Neural progenitor cell (in vitro differentiated cells): Measurements from ENCODE around the gene MROH2A. TPM values are rescaled to one million over a fixed set of nuclear protein-coding genes. Genes with fewer than 3 reads are reported as not detected.
A peak's percentile ranks its signal among the peaks of the same experiment; 100 is the strongest.

Source experiments
- DNase-seq: peaks from one replicate; pipeline ENCODE4 v3.0.0-alpha.2; 2016; ENCODE audit warnings: low spot score
- H2AFZ ChIP-seq: fragments of 200-600 bp; sonication (generic); replicated peaks from 2 replicates; pipeline ENCODE4 v1.6.1; 2016; ENCODE audit warnings: antibody characterized with exemption
- H3F3A ChIP-seq: fragments of 200-600 bp; sonication (generic); 2 replicates; pipeline ENCODE4 v1.6.1; 2016; ENCODE audit warnings: antibody characterized with exemption, low read depth
- H3K27ac ChIP-seq: fragments of 200-600 bp; sonication (generic); 2 replicates; pipeline ENCODE4 v1.5.1; 2016; ENCODE audit warnings: mild to moderate bottlenecking
- H3K27me3 ChIP-seq: fragments of 200-600 bp; sonication (generic); 2 replicates; pipeline ENCODE4 v1.6.1; 2016; ENCODE audit warnings: mild to moderate bottlenecking, moderate library complexity
- H3K36me3 ChIP-seq: fragments of 200-600 bp; sonication (generic); 2 replicates; pipeline ENCODE4 v1.5.1; 2016
- H3K4me1 ChIP-seq: fragments of 200-600 bp; sonication (generic); 2 replicates; pipeline ENCODE4 v1.6.1; 2016; ENCODE audit warnings: mixed run types
- H3K4me2 ChIP-seq: fragments of 200-600 bp; sonication (generic); 2 replicates; pipeline ENCODE4 v1.6.1; 2016
- H3K4me3 ChIP-seq: fragments of 200-600 bp; sonication (generic); 2 replicates; pipeline ENCODE4 v1.5.1; 2016
- H3K79me2 ChIP-seq: fragments of 200-600 bp; sonication (generic); 2 replicates; pipeline ENCODE4 v1.6.1; 2016; ENCODE audit warnings: low read depth
- H3K9ac ChIP-seq: fragments of 200-600 bp; sonication (generic); 2 replicates; pipeline ENCODE4 v1.6.1; 2016
- H3K9me3 ChIP-seq: fragments of 200-600 bp; sonication (generic); 2 replicates; pipeline ENCODE4 v1.5.1; 2016; ENCODE audit warnings: low read depth
- H4K20me1 ChIP-seq: fragments of 200-600 bp; sonication (generic); 2 replicates; pipeline ENCODE4 v1.6.1; 2016; ENCODE audit warnings: low read depth
- H3K27ac Mint-ChIP-seq: 3 replicates; pipeline ENCODE4 v1.8.0; 2021; ENCODE audit warnings: mixed read lengths
- H3K27me3 Mint-ChIP-seq: 2 replicates; pipeline ENCODE4 v1.8.0; 2022; ENCODE audit warnings: low read depth, mild to moderate bottlenecking, inconsistent platforms, moderate library complexity, mixed read lengths; ENCODE audit not compliant: insufficient read depth
- H3K36me3 Mint-ChIP-seq: 3 replicates; pipeline ENCODE4 v1.8.0; 2021; ENCODE audit warnings: mixed read lengths
- H3K4me1 Mint-ChIP-seq: 3 replicates; pipeline ENCODE4 v1.8.0; 2021; ENCODE audit warnings: mixed read lengths
- H3K4me3 Mint-ChIP-seq: 3 replicates; pipeline ENCODE4 v1.8.0; 2021; ENCODE audit warnings: mild to moderate bottlenecking, moderate library complexity, mixed read lengths
- H3K9me3 Mint-ChIP-seq: 3 replicates; pipeline ENCODE4 v1.8.0; 2020; ENCODE audit warnings: mixed read lengths
- CTCF ChIP-seq: fragments of 200-600 bp; sonication (generic); IDR thresholded peaks from 2 replicates; pipeline ENCODE4 v1.5.1; 2017; ENCODE audit warnings: antibody characterized with exemption, mild to moderate bottlenecking
- EZH2 ChIP-seq: fragments of 200-600 bp; sonication (generic); IDR thresholded peaks from 2 replicates; pipeline ENCODE4 v1.6.1; 2017; ENCODE audit warnings: antibody characterized with exemption, mild to moderate bottlenecking, moderate library complexity
- EZH2phosphoT487 ChIP-seq: fragments of 200-600 bp; sonication (generic); IDR thresholded peaks from 2 replicates; pipeline ENCODE4 v1.6.1; 2017; ENCODE audit warnings: antibody characterized with exemption
- total RNA-seq: library from RNA; depleted of rRNA; stranded (reverse); fragments of >200 nt; gene quantifications from 2 replicates; pipeline ENCODE4 v1.2.3, GENCODE V29; 2015; ENCODE audit warnings: low replicate concordance

The MROH2A gene
- total RNA-seq, 1 donor from 2014 or later: not detected

GRCh38 chr2:233841183-233841582 lies 63.1 kb downstream of the MROH2A start:
- Histone ChIP-seq H3K36me3 (peaks cover 27% of the 10 kb centered on the region), H3K79me2 (peaks cover 99% of the 10 kb centered on the region), H3K9me3 (no peaks in the 10 kb centered on the region), H4K20me1 (peaks cover 87% of the 10 kb centered on the region), H3K27ac (no peak overlapping the region), H3K4me1 (no peaks in the 10 kb centered on the region), H2AFZ (no peak overlapping the region), H3K9ac (peak overlapping the region; percentile 20), H3K4me3 (no peak overlapping the region), H3K27me3 (no peaks in the 10 kb centered on the region), H3F3A (peaks cover 4% of the 10 kb centered on the region), H3K4me2 (no peak overlapping the region)
- peaks cover 5% of the 10 kb centered on the region for H3K4me1 Mint-ChIP-seq
- peaks cover 76% of the 10 kb centered on the region for H3K36me3 Mint-ChIP-seq
- no peak for DNase-seq
- TF ChIP-seq EZH2 (no peak), EZH2phosphoT487 (no peak), CTCF (no peak)
- no peaks in the 10 kb centered on the region for H3K9me3 Mint-ChIP-seq
- H3K4me3 Mint-ChIP-seq: no peak overlapping the region
- H3K27me3 Mint-ChIP-seq: peaks cover 2% of the 10 kb centered on the region
- no peak overlapping the region for H3K27ac Mint-ChIP-seq

GRCh38 chr2:233844064-233844807 lies 66.1 kb downstream of the MROH2A start:
- Histone ChIP-seq H3K27me3 (no peaks in the 10 kb centered on the region), H3K4me1 (no peaks in the 10 kb centered on the region), H4K20me1 (peaks cover 82% of the 10 kb centered on the region), H2AFZ (no peak overlapping the region), H3K27ac (no peak overlapping the region), H3K36me3 (peaks cover 16% of the 10 kb centered on the region), H3F3A (no peaks in the 10 kb centered on the region), H3K4me2 (no peak overlapping the region), H3K79me2 (peaks cover 98% of the 10 kb centered on the region), H3K9ac (no peak overlapping the region), H3K4me3 (no peak overlapping the region), H3K9me3 (no peaks in the 10 kb centered on the region)
- Mint-ChIP-seq H3K27me3 (peaks cover 2% of the 10 kb centered on the region), H3K4me1 (peaks cover 5% of the 10 kb centered on the region), H3K36me3 (peaks cover 74% of the 10 kb centered on the region), H3K27ac (no peak overlapping the region), H3K9me3 (no peaks in the 10 kb centered on the region), H3K4me3 (no peak overlapping the region)
- TF ChIP-seq EZH2phosphoT487: no peak
- TF ChIP-seq CTCF: no peak
- no peak for TF ChIP-seq EZH2
- no peak for DNase-seq

- no peak overlapping the region for H3K4me3 ChIP-seq
- Mint-ChIP-seq H3K4me1 (peaks cover 5% of the 10 kb centered on the region), H3K4me3 (no peak overlapping the region), H3K27ac (no peak overlapping the region), H3K36me3 (peaks cover 74% of the 10 kb centered on the region), H3K9me3 (no peaks in the 10 kb centered on the region), H3K27me3 (peaks cover 2% of the 10 kb centered on the region)
- no peaks in the 10 kb centered on the region for H3F3A ChIP-seq
- no peak overlapping the region for H3K4me2 ChIP-seq
- H3K9me3 ChIP-seq: no peaks in the 10 kb centered on the region
- H3K27ac ChIP-seq: no peak overlapping the region
- peaks cover 98% of the 10 kb centered on the region for H3K79me2 ChIP-seq
- H3K36me3 ChIP-seq: peaks cover 16% of the 10 kb centered on the region
- no peak overlapping the region for H2AFZ ChIP-seq
- no peak for TF ChIP-seq CTCF
- no peak for TF ChIP-seq EZH2
- TF ChIP-seq EZH2phosphoT487: no peak
- H4K20me1 ChIP-seq: peaks cover 82% of the 10 kb centered on the region
- H3K9ac ChIP-seq: no peak overlapping the region
- H3K4me1 ChIP-seq: no peaks in the 10 kb centered on the region
- H3K27me3 ChIP-seq: no peaks in the 10 kb centered on the region
- DNase-seq: no peak
Measured at GRCh38 chr2:233844836-233845235, 66.7 kb downstream of the MROH2A start.
